H9 (cell line): ENCODE measurements around the gene CYP27B1. TPM values are rescaled to one million over a fixed set of nuclear protein-coding genes. Genes with fewer than 3 reads are reported as not detected.

ENCODE experiments used
- DNase-seq: peaks from one replicate; pipeline ENCODE4 v3.0.0-alpha.2; 2017
- H2AFZ ChIP-seq: one replicate; pipeline ENCODE4 v1.6.1; 2013; ENCODE audit warnings: mild to moderate bottlenecking, low read length, control low read depth, moderate library complexity
- H2AK5ac ChIP-seq: 2 replicates; pipeline ENCODE4 v1.6.1; 2013; ENCODE audit warnings: low read length, control low read depth, mixed read lengths; ENCODE audit not compliant: insufficient read length
- H2BK120ac ChIP-seq: one replicate; pipeline ENCODE4 v1.6.1; 2013; ENCODE audit warnings: low read depth, mild to moderate bottlenecking, low read length, control low read depth, inconsistent platforms; ENCODE audit not compliant: poor library complexity, severe bottlenecking
- H2BK12ac ChIP-seq: 2 replicates; pipeline ENCODE4 v1.6.1; 2013; ENCODE audit warnings: low read length, control low read depth, mixed read lengths, low read depth; ENCODE audit not compliant: insufficient read length
- H2BK15ac ChIP-seq: 2 replicates; pipeline ENCODE4 v1.6.1; 2013; ENCODE audit warnings: low read depth, low read length, control low read depth
- H2BK20ac ChIP-seq: one replicate; pipeline ENCODE4 v1.6.1; 2013; ENCODE audit warnings: low read depth, mild to moderate bottlenecking, low read length, control low read depth, inconsistent platforms; ENCODE audit not compliant: poor library complexity, severe bottlenecking
- H2BK5ac ChIP-seq: 2 replicates; pipeline ENCODE4 v1.6.1; 2013; ENCODE audit warnings: low read length, control low read depth, mixed read lengths; ENCODE audit not compliant: insufficient read length
- H3K14ac ChIP-seq: 2 replicates; pipeline ENCODE4 v1.6.1; 2013; ENCODE audit warnings: low read length, control low read depth; ENCODE audit not compliant: insufficient read depth
- H3K18ac ChIP-seq: 2 replicates; pipeline ENCODE4 v1.6.1; 2013; ENCODE audit warnings: low read depth, mild to moderate bottlenecking, mixed read lengths, low read length, control low read depth; ENCODE audit not compliant: insufficient read length
- H3K23ac ChIP-seq: 2 replicates; pipeline ENCODE4 v1.6.1; 2013; ENCODE audit warnings: low read length, control low read depth, mixed read lengths, low read depth; ENCODE audit not compliant: insufficient read length
- H3K23me2 ChIP-seq: 2 replicates; pipeline ENCODE4 v1.6.1; 2013; ENCODE audit warnings: low read depth, mild to moderate bottlenecking, mixed read lengths, low read length, control low read depth; ENCODE audit not compliant: insufficient read length, poor library complexity, severe bottlenecking
- H3K27ac ChIP-seq: 2 replicates; pipeline ENCODE4 v1.5.1; 2013; ENCODE audit warnings: low read length, control low read depth, mixed read lengths, low read depth; ENCODE audit not compliant: insufficient read length
- H3K27me3 ChIP-seq: 2 replicates; pipeline ENCODE4 v1.6.1; 2013; ENCODE audit warnings: low read length, control low read depth, inconsistent platforms; ENCODE audit not compliant: insufficient read depth
- H3K4ac ChIP-seq: 2 replicates; pipeline ENCODE4 v1.6.1; 2013; ENCODE audit warnings: low read depth, mild to moderate bottlenecking, control low read depth, inconsistent platforms, low read length, moderate library complexity
- H3K4me1 ChIP-seq: 2 replicates; pipeline ENCODE4 v1.6.1; 2013; ENCODE audit warnings: low read length, control low read depth, inconsistent platforms; ENCODE audit not compliant: insufficient read depth
- H3K4me2 ChIP-seq: 2 replicates; pipeline ENCODE4 v1.6.1; 2013; ENCODE audit warnings: low read length, control low read depth, mixed read lengths; ENCODE audit not compliant: insufficient read length, insufficient read depth
- H3K56ac ChIP-seq: 2 replicates; pipeline ENCODE4 v1.6.1; 2013; ENCODE audit warnings: low read depth, mild to moderate bottlenecking, mixed read lengths, low read length, control low read depth; ENCODE audit not compliant: insufficient read length
- H3K79me1 ChIP-seq: 2 replicates; pipeline ENCODE4 v1.6.1; 2013; ENCODE audit warnings: low read depth, mild to moderate bottlenecking, moderate library complexity, low read length, control low read depth, inconsistent platforms; ENCODE audit not compliant: insufficient read depth, poor library complexity, severe bottlenecking
- H3K79me2 ChIP-seq: 2 replicates; pipeline ENCODE4 v1.6.1; 2013; ENCODE audit warnings: low read length, control low read depth, inconsistent platforms; ENCODE audit not compliant: insufficient read depth
- H3K9ac ChIP-seq: 2 replicates; pipeline ENCODE4 v1.6.1; 2013; ENCODE audit warnings: low read length, control low read depth, mixed read lengths; ENCODE audit not compliant: insufficient read length; ENCODE audit errors: extremely low read depth
- H3K9me3 ChIP-seq: one replicate; pipeline ENCODE4 v1.6.1; 2013; ENCODE audit warnings: low read depth, low read length, inconsistent platforms; ENCODE audit not compliant: control insufficient read depth
- H3T11ph ChIP-seq: one replicate; pipeline ENCODE4 v1.6.1; 2013; ENCODE audit warnings: mild to moderate bottlenecking, low read length, control low read depth, inconsistent platforms
- H4K20me1 ChIP-seq: one replicate; pipeline ENCODE4 v1.6.1; 2013; ENCODE audit not compliant: control insufficient read depth, insufficient read length, insufficient read depth
- H4K5ac ChIP-seq: 2 replicates; pipeline ENCODE4 v1.6.1; 2013; ENCODE audit warnings: low read depth, mild to moderate bottlenecking, mixed read lengths, low read length, control low read depth; ENCODE audit not compliant: insufficient read length
- H4K8ac ChIP-seq: replicated peaks from 2 replicates; pipeline ENCODE4 v1.6.1; 2013; ENCODE audit warnings: low read length, control low read depth, mixed read lengths, low read depth; ENCODE audit not compliant: insufficient read length
- H4K91ac ChIP-seq: 2 replicates; pipeline ENCODE4 v1.6.1; 2013; ENCODE audit warnings: low read depth, mild to moderate bottlenecking, moderate library complexity, mixed read lengths, low read length, control low read depth; ENCODE audit not compliant: insufficient read length
- H3K27ac Mint-ChIP-seq, 3 experiments: 2 replicates in 2 of 3; 3 replicates in 1 of 3; pipeline ENCODE4 v1.8.0; 2020 to 2021; ENCODE audit warnings: mixed read lengths in 3 of 3, mild to moderate bottlenecking in 1 of 3, moderate library complexity in 1 of 3
- H3K27me3 Mint-ChIP-seq: 2 replicates; pipeline ENCODE4 v1.8.0; 2021; ENCODE audit warnings: low read depth, mild to moderate bottlenecking, moderate library complexity, mixed read lengths
- H3K36me3 Mint-ChIP-seq, 3 experiments: 2 replicates in 2 of 3; 3 replicates in 1 of 3; pipeline ENCODE4 v1.8.0; 2020 to 2021; ENCODE audit warnings: low read depth in 3 of 3, mixed read lengths in 3 of 3; ENCODE audit not compliant: insufficient read depth in 1 of 3
- H3K4me1 Mint-ChIP-seq, 2 experiments: 2 replicates each; pipeline ENCODE4 v1.8.0; 2020; ENCODE audit warnings: mixed read lengths in 2 of 2
- H3K4me3 Mint-ChIP-seq, 2 experiments: 2 replicates in 1 of 2; 3 replicates in 1 of 2; pipeline ENCODE4 v1.8.0; 2020 to 2021; ENCODE audit warnings: mild to moderate bottlenecking in 2 of 2, mixed read lengths in 2 of 2, moderate library complexity in 1 of 2
- H3K9me3 Mint-ChIP-seq, 2 experiments: 2 replicates in 1 of 2; 3 replicates in 1 of 2; pipeline ENCODE4 v1.8.0; 2020; ENCODE audit warnings: mild to moderate bottlenecking in 2 of 2, mixed read lengths in 2 of 2, moderate library complexity in 1 of 2
- WGBS: extraction: QIAGEN DNeasy Blood & Tissue Kit; methylation state at CpG from one replicate; pipeline ENCODE4 v1.1.7; 2013; ENCODE audit warnings: missing lambda C conversion rate, low lambda C conversion rate, mixed read lengths; ENCODE audit not compliant: insufficient read length; ENCODE audit errors: extremely low coverage; 5-methylcytosine and 5-hydroxymethylcytosine counted together
- total RNA-seq: library from RNA; stranded (reverse); gene quantifications from 2 replicates; pipeline ENCODE4 v1.2.1, GENCODE V29; 2021
- TF ChIP-seq, protein P1 (sequence below): fragments of 200-600 bp; sonication (generic); conservative IDR thresholded peaks from 3 replicates; pipeline ENCODE4 v1.8.0; 2021; ENCODE audit warnings: antibody characterized with exemption, mild to moderate bottlenecking

CYP27B1 gene
- total RNA-seq, 1 experiment from 2014 or later = 6.1 TPM

DNA sequence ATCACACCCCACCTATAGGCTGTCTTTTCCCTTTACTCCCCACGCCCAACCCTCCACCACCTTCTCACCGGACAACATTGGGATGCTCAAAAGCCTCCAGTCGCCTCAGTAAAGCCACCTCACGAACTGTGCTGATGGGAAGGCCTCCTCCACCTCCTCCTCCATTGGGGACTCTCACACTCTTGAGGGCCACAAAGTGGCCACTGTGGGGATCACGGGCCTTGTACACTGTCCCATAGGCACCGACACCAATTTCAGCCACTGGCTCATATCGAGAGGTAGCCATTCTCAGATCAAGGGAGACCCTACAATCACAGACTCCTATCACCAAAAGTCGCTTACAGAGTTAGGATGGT, 15.5 kb downstream of the CYP27B1 start:
- no peak overlapping the region for H2AFZ ChIP-seq
- peaks cover 8% of the 10 kb centered on the region for H3K27me3 ChIP-seq
- H2AK5ac ChIP-seq = peak overlapping the region; percentile 52
- H3K18ac ChIP-seq = peak overlapping the region; percentile 2
- Mint-ChIP-seq H3K4me3 (peak overlapping the region; percentile 96 to 98), H3K4me1 (peaks cover 37 to 38% of the 10 kb centered on the region in 2 experiments), H3K36me3 (peaks cover 35 to 52% (median 51%) of the 10 kb centered on the region in 3 experiments), H3K27me3 (peaks cover 12% of the 10 kb centered on the region), H3K27ac (peak overlapping the region; percentile 82 to 100 (median 98)), H3K9me3 (peaks cover 0 to 2% of the 10 kb centered on the region in 2 experiments; a peak in 2 of 5 replicates)
- H4K20me1 ChIP-seq = no peaks in the 10 kb centered on the region
- H3K4me2 ChIP-seq = peak overlapping the region; percentile 83
- peak overlapping the region; percentile 44 for H4K5ac ChIP-seq
- H3K9me3 ChIP-seq = no peaks in the 10 kb centered on the region
- DNase-seq = no peak
- H2BK20ac ChIP-seq = no peak overlapping the region
- TF ChIP-seq, protein P1, sequence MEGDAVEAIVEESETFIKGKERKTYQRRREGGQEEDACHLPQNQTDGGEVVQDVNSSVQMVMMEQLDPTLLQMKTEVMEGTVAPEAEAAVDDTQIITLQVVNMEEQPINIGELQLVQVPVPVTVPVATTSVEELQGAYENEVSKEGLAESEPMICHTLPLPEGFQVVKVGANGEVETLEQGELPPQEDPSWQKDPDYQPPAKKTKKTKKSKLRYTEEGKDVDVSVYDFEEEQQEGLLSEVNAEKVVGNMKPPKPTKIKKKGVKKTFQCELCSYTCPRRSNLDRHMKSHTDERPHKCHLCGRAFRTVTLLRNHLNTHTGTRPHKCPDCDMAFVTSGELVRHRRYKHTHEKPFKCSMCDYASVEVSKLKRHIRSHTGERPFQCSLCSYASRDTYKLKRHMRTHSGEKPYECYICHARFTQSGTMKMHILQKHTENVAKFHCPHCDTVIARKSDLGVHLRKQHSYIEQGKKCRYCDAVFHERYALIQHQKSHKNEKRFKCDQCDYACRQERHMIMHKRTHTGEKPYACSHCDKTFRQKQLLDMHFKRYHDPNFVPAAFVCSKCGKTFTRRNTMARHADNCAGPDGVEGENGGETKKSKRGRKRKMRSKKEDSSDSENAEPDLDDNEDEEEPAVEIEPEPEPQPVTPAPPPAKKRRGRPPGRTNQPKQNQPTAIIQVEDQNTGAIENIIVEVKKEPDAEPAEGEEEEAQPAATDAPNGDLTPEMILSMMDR = no peak
- peaks cover 17% of the 10 kb centered on the region for H3K23me2 ChIP-seq
- H3K4ac ChIP-seq = no peak overlapping the region
- peaks cover 13% of the 10 kb centered on the region; the same call in 1 of the 2 replicates for H3K79me2 ChIP-seq
- no peak overlapping the region for H3K23ac ChIP-seq
- no peak overlapping the region for H4K91ac ChIP-seq
- WGBS = no CpG with 5 or more reads among the region's 8 CpGs
- no peaks in the 10 kb centered on the region for H3K79me1 ChIP-seq
- H3T11ph ChIP-seq = no peak overlapping the region
- no peak overlapping the region for H2BK120ac ChIP-seq
- H4K8ac ChIP-seq = no peak overlapping the region
- 0 out of 2 replicates have a peak, but pooled peaks cover 7% of the 10 kb centered on the region for H3K4me1 ChIP-seq
- no peak overlapping the region for H2BK5ac ChIP-seq
- peak overlapping the region; percentile 87 for H3K14ac ChIP-seq
- H3K56ac ChIP-seq = no peak overlapping the region
- peak overlapping the region; percentile 94 for H3K9ac ChIP-seq
- H2BK12ac ChIP-seq = no peak overlapping the region
- no peak overlapping the region for H3K27ac ChIP-seq
- no peak overlapping the region for H2BK15ac ChIP-seq
